Measurements from ENCODE around the gene PEX14. TPM values are rescaled to one million over a fixed set of nuclear protein-coding genes. Genes with fewer than 3 reads are reported as not detected.

The PEX14 gene
- total RNA-seq, 1 donor from 2014 or later: 17.4 TPM

- no peak for DNase-seq (ENCODE audit: low spot score)
- Mint-ChIP-seq H3K36me3 (ENCODE audit: low read depth) (peaks cover 16% of the 10 kb centered on the region), H3K9me3 (ENCODE audit: low read depth) (no peaks in the 10 kb centered on the region), H3K27ac (ENCODE audit: unreplicated experiment) (no peak overlapping the region), H3K4me1 (ENCODE audit: low read depth) (peaks cover 13% of the 10 kb centered on the region), H3K27me3 (ENCODE audit: low read depth) (no peaks in the 10 kb centered on the region), H3K4me3 (ENCODE audit: unreplicated experiment) (no peak overlapping the region)
- TF ChIP-seq CTCF (IDR thresholded peaks at IDR 0.05): no peak
Measured at GRCh38 chr1:10540277-10541005, 65.7 kb downstream of the PEX14 start.

- Mint-ChIP-seq H3K9me3 (ENCODE audit: low read depth) (no peaks in the 10 kb centered on the region), H3K27ac (ENCODE audit: unreplicated experiment) (no peak overlapping the region), H3K27me3 (ENCODE audit: low read depth) (no peaks in the 10 kb centered on the region), H3K4me3 (ENCODE audit: unreplicated experiment) (no peak overlapping the region), H3K4me1 (ENCODE audit: low read depth) (peaks cover 13% of the 10 kb centered on the region), H3K36me3 (ENCODE audit: low read depth) (peaks cover 13% of the 10 kb centered on the region)
- no peak for TF ChIP-seq CTCF (IDR thresholded peaks at IDR 0.05)
- no peak for DNase-seq (ENCODE audit: low spot score)
Measured at GRCh38 chr1:10541286-10541685, 66.5 kb downstream of the PEX14 start.

GRCh38 chr1:10544239-10544638 is 69.5 kb downstream of the PEX14 start:
- DNase-seq (ENCODE audit: low spot score): no peak
- no peaks in the 10 kb centered on the region for H3K27me3 Mint-ChIP-seq (ENCODE audit: low read depth)
- H3K9me3 Mint-ChIP-seq (ENCODE audit: low read depth): no peaks in the 10 kb centered on the region
- peaks cover 9% of the 10 kb centered on the region for H3K4me1 Mint-ChIP-seq (ENCODE audit: low read depth)
- no peak overlapping the region for H3K27ac Mint-ChIP-seq (ENCODE audit: unreplicated experiment)
- H3K36me3 Mint-ChIP-seq (ENCODE audit: low read depth): peaks cover 5% of the 10 kb centered on the region
- no peak for TF ChIP-seq CTCF (IDR thresholded peaks at IDR 0.05)
- H3K4me3 Mint-ChIP-seq (ENCODE audit: unreplicated experiment): no peak overlapping the region

- Mint-ChIP-seq H3K9me3 (ENCODE audit: low read depth) (no peaks in the 10 kb centered on the region), H3K27me3 (ENCODE audit: low read depth) (no peaks in the 10 kb centered on the region), H3K27ac (ENCODE audit: unreplicated experiment) (no peak overlapping the region), H3K4me3 (ENCODE audit: unreplicated experiment) (no peak overlapping the region), H3K4me1 (ENCODE audit: low read depth) (no peaks in the 10 kb centered on the region), H3K36me3 (ENCODE audit: low read depth) (peaks cover 3% of the 10 kb centered on the region)
- no peak for DNase-seq (ENCODE audit: low spot score)
- TF ChIP-seq CTCF (IDR thresholded peaks at IDR 0.05): no peak
Measured at GRCh38 chr1:10546896-10547295, 72.1 kb downstream of the PEX14 start.

GRCh38 chr1:10549904-10550664 is 75.3 kb downstream of the PEX14 start:
- no peak for TF ChIP-seq CTCF (IDR thresholded peaks at IDR 0.05)
- DNase-seq (ENCODE audit: low spot score): no peak
- H3K4me3 Mint-ChIP-seq (ENCODE audit: unreplicated experiment): no peak overlapping the region

More at GRCh38 chr1:10549904-10550664, 75.3 kb downstream of the PEX14 start:
- Mint-ChIP-seq H3K36me3 (ENCODE audit: low read depth) (no peaks in the 10 kb centered on the region), H3K27ac (ENCODE audit: unreplicated experiment) (no peak overlapping the region), H3K4me1 (ENCODE audit: low read depth) (peaks cover 9% of the 10 kb centered on the region), H3K9me3 (ENCODE audit: low read depth) (no peaks in the 10 kb centered on the region), H3K27me3 (ENCODE audit: low read depth) (no peaks in the 10 kb centered on the region)

Measured in chondrocyte (in vitro differentiated cells).